NCI-H2107 (cell line): ENCODE results near the gene BDKRB1.
"Not testable (repeated sequence)": the region's sequence is repeated elsewhere in the genome, so short reads cannot be mapped to it uniquely, and the experiment has no call there.

ENCODE experiments used
- DNase-seq: peaks from one replicate; lab custom pipeline; 2025; lab: John Stamatoyannopoulos, UW

The BDKRB1 gene

GRCh38 chr14:96235426-96235825, 20.6 kb upstream of the BDKRB1 start:
- no peak for DNase-seq

- DNase-seq: no peak
Measured at GRCh38 chr14:96237641-96238040, 18.4 kb upstream of the BDKRB1 start.

GRCh38 chr14:96238676-96239265, 17.2 kb upstream of the BDKRB1 start:
- no peak for DNase-seq

GRCh38 chr14:96239711-96240141, 16.3 kb upstream of the BDKRB1 start:
- DNase-seq: no peak

- no peak for DNase-seq
Measured at GRCh38 chr14:96240641-96241040, 15.4 kb upstream of the BDKRB1 start.

- DNase-seq: no peak
Measured at GRCh38 chr14:96242126-96242525, 13.9 kb upstream of the BDKRB1 start.

- no peak for DNase-seq
Measured at GRCh38 chr14:96243785-96244184, 12.2 kb upstream of the BDKRB1 start.

GRCh38 chr14:96245074-96245473, 10.9 kb upstream of the BDKRB1 start:
- DNase-seq: not testable (repeated sequence)

GRCh38 chr14:96245710-96246538, 10.1 kb upstream of the BDKRB1 start:
- peak; percentile 75 for DNase-seq

GRCh38 chr14:96246539-96246847, 9.5 kb upstream of the BDKRB1 start:
- DNase-seq: peak; percentile 75

- no peak for DNase-seq
Measured at GRCh38 chr14:96247031-96247430, 9.0 kb upstream of the BDKRB1 start.

GRCh38 chr14:96249029-96249428, 7.0 kb upstream of the BDKRB1 start:
- DNase-seq: no peak

- DNase-seq: no peak
Measured at GRCh38 chr14:96250485-96250884, 5.5 kb upstream of the BDKRB1 start.

- no peak for DNase-seq
Measured at GRCh38 chr14:96251656-96252155, 4.3 kb upstream of the BDKRB1 start.

GRCh38 chr14:96252323-96252998, 3.5 kb upstream of the BDKRB1 start:
- no peak for DNase-seq

GRCh38 chr14:96252999-96253539, 2.9 kb upstream of the BDKRB1 start:
- no peak for DNase-seq

- DNase-seq: no peak
Measured at GRCh38 chr14:96254687-96255086, 1.3 kb upstream of the BDKRB1 start.

GRCh38 chr14:96256407-96256806, 397 bp downstream of the BDKRB1 start:
- DNase-seq: no peak

- DNase-seq: no peak
Measured at GRCh38 chr14:96257056-96257455, 1.0 kb downstream of the BDKRB1 start.

GRCh38 chr14:96257900-96258299, 1.9 kb downstream of the BDKRB1 start:
- DNase-seq: no peak

GRCh38 chr14:96260341-96260821, 4.4 kb downstream of the BDKRB1 start:
- DNase-seq: no peak

- DNase-seq: peak; percentile 35
Measured at GRCh38 chr14:96261053-96261452, 5.0 kb downstream of the BDKRB1 start.
